H9 (cell line): Measurements from ENCODE around the gene OPRD1. TPM values are rescaled to one million over a fixed set of nuclear protein-coding genes. Genes with fewer than 3 reads are reported as not detected.

Source experiments
- DNase-seq: peaks from one replicate; pipeline ENCODE4 v3.0.0-alpha.2; 2017
- H2AFZ ChIP-seq: one replicate; pipeline ENCODE4 v1.6.1; 2013; ENCODE audit warnings: mild to moderate bottlenecking, low read length, control low read depth, moderate library complexity
- H2AK5ac ChIP-seq: 2 replicates; pipeline ENCODE4 v1.6.1; 2013; ENCODE audit warnings: low read length, control low read depth, mixed read lengths; ENCODE audit not compliant: insufficient read length
- H2BK120ac ChIP-seq: one replicate; pipeline ENCODE4 v1.6.1; 2013; ENCODE audit warnings: low read depth, mild to moderate bottlenecking, low read length, control low read depth, inconsistent platforms; ENCODE audit not compliant: poor library complexity, severe bottlenecking
- H2BK12ac ChIP-seq: 2 replicates; pipeline ENCODE4 v1.6.1; 2013; ENCODE audit warnings: low read length, control low read depth, mixed read lengths, low read depth; ENCODE audit not compliant: insufficient read length
- H2BK15ac ChIP-seq: 2 replicates; pipeline ENCODE4 v1.6.1; 2013; ENCODE audit warnings: low read depth, low read length, control low read depth
- H2BK20ac ChIP-seq: one replicate; pipeline ENCODE4 v1.6.1; 2013; ENCODE audit warnings: low read depth, mild to moderate bottlenecking, low read length, control low read depth, inconsistent platforms; ENCODE audit not compliant: poor library complexity, severe bottlenecking
- H2BK5ac ChIP-seq: 2 replicates; pipeline ENCODE4 v1.6.1; 2013; ENCODE audit warnings: low read length, control low read depth, mixed read lengths; ENCODE audit not compliant: insufficient read length
- H3K14ac ChIP-seq: 2 replicates; pipeline ENCODE4 v1.6.1; 2013; ENCODE audit warnings: low read length, control low read depth; ENCODE audit not compliant: insufficient read depth
- H3K18ac ChIP-seq: 2 replicates; pipeline ENCODE4 v1.6.1; 2013; ENCODE audit warnings: low read depth, mild to moderate bottlenecking, mixed read lengths, low read length, control low read depth; ENCODE audit not compliant: insufficient read length
- H3K23ac ChIP-seq: 2 replicates; pipeline ENCODE4 v1.6.1; 2013; ENCODE audit warnings: low read length, control low read depth, mixed read lengths, low read depth; ENCODE audit not compliant: insufficient read length
- H3K23me2 ChIP-seq: 2 replicates; pipeline ENCODE4 v1.6.1; 2013; ENCODE audit warnings: low read depth, mild to moderate bottlenecking, mixed read lengths, low read length, control low read depth; ENCODE audit not compliant: insufficient read length, poor library complexity, severe bottlenecking
- H3K27ac ChIP-seq: 2 replicates; pipeline ENCODE4 v1.5.1; 2013; ENCODE audit warnings: low read length, control low read depth, mixed read lengths, low read depth; ENCODE audit not compliant: insufficient read length
- H3K27me3 ChIP-seq: 2 replicates; pipeline ENCODE4 v1.6.1; 2013; ENCODE audit warnings: low read length, control low read depth, inconsistent platforms; ENCODE audit not compliant: insufficient read depth
- H3K4ac ChIP-seq: 2 replicates; pipeline ENCODE4 v1.6.1; 2013; ENCODE audit warnings: low read depth, mild to moderate bottlenecking, control low read depth, inconsistent platforms, low read length, moderate library complexity
- H3K4me1 ChIP-seq: 2 replicates; pipeline ENCODE4 v1.6.1; 2013; ENCODE audit warnings: low read length, control low read depth, inconsistent platforms; ENCODE audit not compliant: insufficient read depth
- H3K4me2 ChIP-seq: 2 replicates; pipeline ENCODE4 v1.6.1; 2013; ENCODE audit warnings: low read length, control low read depth, mixed read lengths; ENCODE audit not compliant: insufficient read length, insufficient read depth
- H3K56ac ChIP-seq: 2 replicates; pipeline ENCODE4 v1.6.1; 2013; ENCODE audit warnings: low read depth, mild to moderate bottlenecking, mixed read lengths, low read length, control low read depth; ENCODE audit not compliant: insufficient read length
- H3K79me1 ChIP-seq: 2 replicates; pipeline ENCODE4 v1.6.1; 2013; ENCODE audit warnings: low read depth, mild to moderate bottlenecking, moderate library complexity, low read length, control low read depth, inconsistent platforms; ENCODE audit not compliant: insufficient read depth, poor library complexity, severe bottlenecking
- H3K79me2 ChIP-seq: 2 replicates; pipeline ENCODE4 v1.6.1; 2013; ENCODE audit warnings: low read length, control low read depth, inconsistent platforms; ENCODE audit not compliant: insufficient read depth
- H3K9ac ChIP-seq: 2 replicates; pipeline ENCODE4 v1.6.1; 2013; ENCODE audit warnings: low read length, control low read depth, mixed read lengths; ENCODE audit not compliant: insufficient read length; ENCODE audit errors: extremely low read depth
- H3K9me3 ChIP-seq: one replicate; pipeline ENCODE4 v1.6.1; 2013; ENCODE audit warnings: low read depth, low read length, inconsistent platforms; ENCODE audit not compliant: control insufficient read depth
- H3T11ph ChIP-seq: one replicate; pipeline ENCODE4 v1.6.1; 2013; ENCODE audit warnings: mild to moderate bottlenecking, low read length, control low read depth, inconsistent platforms
- H4K20me1 ChIP-seq: one replicate; pipeline ENCODE4 v1.6.1; 2013; ENCODE audit not compliant: control insufficient read depth, insufficient read length, insufficient read depth
- H4K5ac ChIP-seq: 2 replicates; pipeline ENCODE4 v1.6.1; 2013; ENCODE audit warnings: low read depth, mild to moderate bottlenecking, mixed read lengths, low read length, control low read depth; ENCODE audit not compliant: insufficient read length
- H4K8ac ChIP-seq: replicated peaks from 2 replicates; pipeline ENCODE4 v1.6.1; 2013; ENCODE audit warnings: low read length, control low read depth, mixed read lengths, low read depth; ENCODE audit not compliant: insufficient read length
- H4K91ac ChIP-seq: 2 replicates; pipeline ENCODE4 v1.6.1; 2013; ENCODE audit warnings: low read depth, mild to moderate bottlenecking, moderate library complexity, mixed read lengths, low read length, control low read depth; ENCODE audit not compliant: insufficient read length
- H3K27ac Mint-ChIP-seq, 3 experiments: 2 replicates in 2 of 3; 3 replicates in 1 of 3; pipeline ENCODE4 v1.8.0; 2020 to 2021; ENCODE audit warnings: mixed read lengths in 3 of 3, mild to moderate bottlenecking in 1 of 3, moderate library complexity in 1 of 3
- H3K27me3 Mint-ChIP-seq: 2 replicates; pipeline ENCODE4 v1.8.0; 2021; ENCODE audit warnings: low read depth, mild to moderate bottlenecking, moderate library complexity, mixed read lengths
- H3K36me3 Mint-ChIP-seq, 3 experiments: 2 replicates in 2 of 3; 3 replicates in 1 of 3; pipeline ENCODE4 v1.8.0; 2020 to 2021; ENCODE audit warnings: low read depth in 3 of 3, mixed read lengths in 3 of 3; ENCODE audit not compliant: insufficient read depth in 1 of 3
- H3K4me1 Mint-ChIP-seq, 2 experiments: 2 replicates each; pipeline ENCODE4 v1.8.0; 2020; ENCODE audit warnings: mixed read lengths in 2 of 2
- H3K4me3 Mint-ChIP-seq, 2 experiments: 2 replicates in 1 of 2; 3 replicates in 1 of 2; pipeline ENCODE4 v1.8.0; 2020 to 2021; ENCODE audit warnings: mild to moderate bottlenecking in 2 of 2, mixed read lengths in 2 of 2, moderate library complexity in 1 of 2
- H3K9me3 Mint-ChIP-seq, 2 experiments: 2 replicates in 1 of 2; 3 replicates in 1 of 2; pipeline ENCODE4 v1.8.0; 2020; ENCODE audit warnings: mild to moderate bottlenecking in 2 of 2, mixed read lengths in 2 of 2, moderate library complexity in 1 of 2
- WGBS: extraction: QIAGEN DNeasy Blood & Tissue Kit; methylation state at CpG from one replicate; pipeline ENCODE4 v1.1.7; 2013; ENCODE audit warnings: missing lambda C conversion rate, low lambda C conversion rate, mixed read lengths; ENCODE audit not compliant: insufficient read length; ENCODE audit errors: extremely low coverage; 5-methylcytosine and 5-hydroxymethylcytosine counted together
- total RNA-seq: library from RNA; stranded (reverse); gene quantifications from 2 replicates; pipeline ENCODE4 v1.2.1, GENCODE V29; 2021
- TF ChIP-seq, protein P1 (sequence below): fragments of 200-600 bp; sonication (generic); conservative IDR thresholded peaks from 3 replicates; pipeline ENCODE4 v1.8.0; 2021; ENCODE audit warnings: antibody characterized with exemption, mild to moderate bottlenecking

Gene OPRD1
- total RNA-seq, 1 experiment from 2014 or later: 1.8 TPM

DNA sequence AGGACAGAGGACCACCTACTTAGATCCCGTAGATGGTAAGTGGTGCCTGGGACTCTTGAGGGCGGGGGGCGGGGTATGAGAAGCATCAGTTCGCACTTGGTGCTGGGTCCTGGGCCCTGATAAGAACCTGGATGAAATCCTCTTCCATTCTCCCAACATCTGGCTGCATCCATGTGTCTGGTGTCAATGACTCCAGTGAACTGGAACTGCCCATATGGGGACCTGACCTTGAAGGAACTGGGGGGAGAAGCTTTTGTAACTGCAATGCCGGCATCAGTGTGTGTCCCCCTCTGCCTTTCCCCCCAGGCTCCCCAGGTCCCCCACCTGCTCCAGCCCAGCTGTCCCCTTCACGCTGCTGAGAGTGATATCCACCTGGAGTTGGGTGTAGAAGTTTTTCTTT is 52.7 kb downstream of the OPRD1 start:
- no peaks in the 10 kb centered on the region for H3K79me2 ChIP-seq
- no peaks in the 10 kb centered on the region for H4K20me1 ChIP-seq
- H4K91ac ChIP-seq: no peak overlapping the region
- no peak overlapping the region for H3K27ac ChIP-seq
- no peak overlapping the region for H4K5ac ChIP-seq
- H2AK5ac ChIP-seq: no peak overlapping the region
- no peaks in the 10 kb centered on the region for H3K27me3 ChIP-seq
- H3K79me1 ChIP-seq: no peaks in the 10 kb centered on the region
- no peak overlapping the region for H2BK12ac ChIP-seq
- H3K4me1 ChIP-seq: no peaks in the 10 kb centered on the region
- DNase-seq: no peak
- no peak overlapping the region for H3K4me3 Mint-ChIP-seq
- H3K23ac ChIP-seq: no peak overlapping the region
- H3K4me2 ChIP-seq: no peak overlapping the region
- H3K27me3 Mint-ChIP-seq: no peaks in the 10 kb centered on the region; the same call in 1 of the 2 replicates
- H2AFZ ChIP-seq: no peak overlapping the region
- no peak overlapping the region for H3T11ph ChIP-seq
- H3K56ac ChIP-seq: no peak overlapping the region
- no CpG with 5 or more reads among the region's 6 CpGs for WGBS
- H3K27ac Mint-ChIP-seq: no peak overlapping the region
- no peaks in the 10 kb centered on the region for H3K9me3 Mint-ChIP-seq
- H2BK20ac ChIP-seq: no peak overlapping the region
- H3K4ac ChIP-seq: no peak overlapping the region
- H3K36me3 Mint-ChIP-seq: no peaks in the 10 kb centered on the region; a peak in 1 of 7 replicates
- H2BK5ac ChIP-seq: no peak overlapping the region
- no peak overlapping the region for H3K18ac ChIP-seq
- H3K23me2 ChIP-seq: no peaks in the 10 kb centered on the region
- H3K9me3 ChIP-seq: no peaks in the 10 kb centered on the region
- TF ChIP-seq, protein P1, sequence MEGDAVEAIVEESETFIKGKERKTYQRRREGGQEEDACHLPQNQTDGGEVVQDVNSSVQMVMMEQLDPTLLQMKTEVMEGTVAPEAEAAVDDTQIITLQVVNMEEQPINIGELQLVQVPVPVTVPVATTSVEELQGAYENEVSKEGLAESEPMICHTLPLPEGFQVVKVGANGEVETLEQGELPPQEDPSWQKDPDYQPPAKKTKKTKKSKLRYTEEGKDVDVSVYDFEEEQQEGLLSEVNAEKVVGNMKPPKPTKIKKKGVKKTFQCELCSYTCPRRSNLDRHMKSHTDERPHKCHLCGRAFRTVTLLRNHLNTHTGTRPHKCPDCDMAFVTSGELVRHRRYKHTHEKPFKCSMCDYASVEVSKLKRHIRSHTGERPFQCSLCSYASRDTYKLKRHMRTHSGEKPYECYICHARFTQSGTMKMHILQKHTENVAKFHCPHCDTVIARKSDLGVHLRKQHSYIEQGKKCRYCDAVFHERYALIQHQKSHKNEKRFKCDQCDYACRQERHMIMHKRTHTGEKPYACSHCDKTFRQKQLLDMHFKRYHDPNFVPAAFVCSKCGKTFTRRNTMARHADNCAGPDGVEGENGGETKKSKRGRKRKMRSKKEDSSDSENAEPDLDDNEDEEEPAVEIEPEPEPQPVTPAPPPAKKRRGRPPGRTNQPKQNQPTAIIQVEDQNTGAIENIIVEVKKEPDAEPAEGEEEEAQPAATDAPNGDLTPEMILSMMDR: no peak
- H3K9ac ChIP-seq: no peak overlapping the region
- peaks cover 4 to 15% of the 10 kb centered on the region in 2 experiments for H3K4me1 Mint-ChIP-seq
- H2BK120ac ChIP-seq: no peak overlapping the region
- H4K8ac ChIP-seq: no peak overlapping the region
- H2BK15ac ChIP-seq: no peak overlapping the region
- no peak overlapping the region for H3K14ac ChIP-seq
